CD4-positive, alpha-beta T cell treated with Interleukin-6 for 4 hours (primary cell): ENCODE data around the gene PPCS.
"Not testable (repeated sequence)": the region's sequence is repeated elsewhere in the genome, so short reads cannot be mapped to it uniquely, and the experiment has no call there.

Experiments used
- DNase-seq: peaks from one replicate; pipeline ENCODE4 v3.0.0-alpha.2; 2020; ENCODE audit warnings: mixed read lengths

Gene PPCS

DNA sequence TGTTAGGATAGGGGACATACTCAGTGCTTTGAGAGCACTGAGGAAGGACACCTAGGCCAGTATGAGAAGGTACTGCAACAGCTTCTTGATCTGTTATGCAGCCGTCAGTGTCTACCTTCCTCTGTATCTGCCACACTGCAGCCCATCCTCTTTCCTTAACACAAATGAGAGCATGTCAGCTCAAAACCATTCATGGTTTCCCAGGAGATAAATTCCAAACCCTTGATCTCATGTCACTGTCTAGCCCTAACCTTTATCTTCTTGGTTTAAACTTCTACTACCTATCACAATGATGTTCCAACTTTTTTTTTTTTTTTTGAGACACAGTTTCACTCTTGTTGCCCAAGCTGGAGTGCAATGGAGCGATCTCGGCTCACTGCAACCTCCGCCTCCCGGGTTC is 1.9 kb upstream of the PPCS start:
- DNase-seq, result no peak

DNA sequence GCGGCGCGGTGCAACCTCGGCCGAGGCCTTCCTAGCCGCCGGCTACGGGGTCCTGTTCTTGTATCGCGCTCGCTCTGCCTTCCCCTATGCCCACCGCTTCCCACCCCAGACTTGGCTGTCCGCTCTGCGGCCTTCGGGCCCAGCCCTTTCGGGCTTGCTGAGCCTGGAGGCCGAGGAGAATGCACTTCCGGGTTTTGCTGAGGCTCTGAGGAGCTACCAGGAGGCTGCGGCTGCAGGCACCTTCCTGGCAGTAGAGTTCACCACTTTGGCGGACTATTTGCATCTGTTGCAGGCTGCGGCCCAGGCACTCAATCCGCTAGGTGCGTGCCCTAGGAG is 379 bp downstream of the PPCS start:
- DNase-seq, result peak; percentile 71

DNA sequence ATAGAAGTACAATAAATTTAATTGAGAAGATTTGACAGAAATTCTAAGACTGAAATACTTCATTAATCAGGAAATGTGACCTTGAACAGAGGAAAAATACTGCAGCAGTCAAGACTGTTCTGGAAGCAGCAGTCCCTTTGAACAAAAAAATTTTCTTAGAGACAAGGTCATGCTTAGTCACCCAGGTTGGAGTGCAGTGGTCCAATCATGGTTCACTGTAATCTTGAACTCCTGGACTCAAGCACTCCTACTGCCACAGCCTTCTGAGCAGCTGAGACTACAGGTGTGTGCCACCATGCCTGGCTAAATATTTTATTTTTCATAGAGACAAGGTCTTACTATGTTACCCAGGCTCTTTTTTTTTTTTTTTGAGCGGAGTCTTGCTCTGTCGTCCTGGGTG is 4.9 kb downstream of the PPCS start:
- DNase-seq, result no peak

DNA sequence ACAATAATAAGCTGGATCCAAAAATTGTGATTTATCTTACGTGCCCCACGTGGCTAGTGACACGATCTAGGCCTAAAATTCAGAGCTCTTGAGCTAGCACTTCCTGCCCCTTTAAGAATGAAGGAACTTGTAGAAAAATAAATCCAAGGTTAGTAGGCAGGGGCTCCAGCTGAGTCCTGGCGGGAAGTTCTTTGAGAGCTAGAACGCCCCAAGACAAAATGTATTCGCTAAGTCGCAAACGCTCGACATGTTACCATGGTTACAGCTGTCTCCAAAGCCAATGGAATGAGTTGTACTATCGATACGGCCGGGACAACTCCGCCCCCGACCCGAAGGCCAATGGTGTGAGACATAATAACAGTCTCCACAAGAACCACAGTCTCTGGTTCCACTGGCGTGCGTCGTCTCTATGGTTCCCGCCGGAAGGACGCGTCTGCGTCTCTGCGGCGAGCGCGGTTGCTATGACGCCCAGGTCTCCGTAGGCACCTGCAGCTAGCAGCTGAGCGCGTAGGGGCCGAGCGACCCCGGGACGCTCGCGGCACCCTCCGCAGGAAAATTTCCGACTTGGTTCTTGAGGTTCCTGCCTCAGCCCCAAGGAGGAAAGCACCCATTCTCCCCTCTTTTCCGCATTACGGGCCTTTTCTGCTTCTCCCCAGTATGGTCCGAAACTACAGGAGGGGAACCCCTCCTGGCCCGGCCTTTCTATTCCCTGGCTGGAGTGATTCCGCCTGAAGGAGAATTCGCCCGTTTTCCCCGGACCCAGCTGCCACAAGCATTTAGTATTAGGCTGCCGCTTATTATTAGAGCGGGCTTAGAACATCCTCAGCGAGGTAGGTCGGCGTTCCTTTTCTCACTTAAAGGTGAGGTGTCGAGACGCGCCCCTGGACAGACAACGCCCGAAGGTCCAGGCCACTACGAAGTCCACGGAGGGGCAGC is 6.8 kb downstream of the PPCS start, which contains the start of gene CCDC30:
Gene CCDC30 (plus strand): TSS at position 459 of the 936 bp plus-strand sequence. CDS start 17,266 bp downstream, outside the sequence.
- DNase-seq, result peak; percentile 97

DNA sequence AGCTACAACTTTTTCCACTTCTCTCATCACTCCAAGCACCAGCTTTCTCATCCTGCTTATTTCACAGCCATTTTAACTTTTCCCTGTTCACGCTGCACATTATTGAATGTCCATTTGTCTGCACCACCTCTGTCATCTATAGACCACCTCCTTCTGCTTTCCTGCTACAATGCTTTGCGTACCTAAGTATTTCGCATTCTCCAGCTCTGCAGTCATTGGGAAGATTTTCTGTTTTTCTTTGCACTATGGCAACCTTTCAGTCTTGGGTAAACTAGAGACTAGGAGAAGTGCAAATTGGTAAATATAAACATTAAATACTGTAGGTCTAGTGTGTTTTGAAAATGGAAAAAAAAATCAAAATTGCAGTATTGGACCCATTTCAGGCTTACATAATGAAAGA is 7.6 kb downstream of the PPCS start:
- no peak for DNase-seq

DNA sequence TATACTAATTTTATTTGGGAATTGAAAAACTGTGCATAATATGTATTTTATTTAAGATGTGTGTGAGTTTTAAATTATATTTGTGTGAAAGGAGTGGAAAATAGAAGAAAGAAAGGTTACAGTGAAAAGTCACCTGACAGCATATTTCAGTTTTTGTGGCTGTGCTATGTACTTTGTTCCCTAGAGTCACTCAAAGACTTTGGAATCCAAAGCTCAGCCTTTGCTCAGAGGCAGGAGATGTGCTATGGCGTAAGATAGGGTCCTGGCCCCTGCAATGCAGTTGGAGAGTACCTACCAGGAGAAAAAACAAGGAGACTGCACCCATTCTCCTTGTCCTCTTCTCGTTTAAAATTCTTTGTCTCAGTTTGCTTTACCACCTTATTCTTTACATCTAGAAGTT is 9.7 kb downstream of the PPCS start:
- no peak for DNase-seq

DNA sequence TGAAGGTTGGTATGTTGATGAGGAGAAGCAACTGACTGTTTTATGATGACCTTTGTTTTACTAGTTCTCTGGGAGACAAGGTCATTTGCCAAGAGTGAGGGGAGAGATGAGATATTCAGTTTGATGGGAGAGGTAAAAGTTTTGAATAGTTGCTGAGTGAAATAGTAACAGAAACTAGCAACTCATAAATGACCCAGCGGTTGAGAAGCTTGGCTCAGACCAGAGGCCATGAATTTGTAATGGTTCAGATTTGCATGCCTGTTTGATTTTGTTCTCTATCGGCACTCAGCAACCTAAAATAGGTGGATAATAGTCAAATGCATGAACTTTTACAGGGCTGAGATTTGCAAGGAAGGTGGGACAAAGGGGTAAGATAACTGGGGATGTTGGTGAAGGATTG is 13.4 kb downstream of the PPCS start:
- no peak for DNase-seq

DNA sequence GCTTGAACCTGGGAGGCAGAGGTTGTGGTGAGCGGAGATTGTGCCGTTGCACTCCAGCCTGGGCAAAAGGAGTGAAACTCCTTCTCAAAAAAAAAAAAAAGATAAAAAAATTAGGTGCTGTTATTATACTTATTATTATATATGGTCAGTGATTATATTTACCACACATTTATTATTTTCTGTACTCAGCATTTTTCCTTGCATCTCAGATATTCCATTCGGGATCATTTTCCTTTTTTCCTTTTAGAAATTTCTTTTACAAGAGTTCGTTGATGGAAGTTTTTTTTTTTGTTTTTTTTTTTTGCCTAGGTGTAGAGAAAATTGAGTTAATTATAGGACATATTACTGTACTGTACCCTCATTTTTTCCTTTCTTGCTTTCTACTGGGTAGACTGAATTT is 20.3 kb downstream of the PPCS start:
- DNase-seq, result no peak

DNA sequence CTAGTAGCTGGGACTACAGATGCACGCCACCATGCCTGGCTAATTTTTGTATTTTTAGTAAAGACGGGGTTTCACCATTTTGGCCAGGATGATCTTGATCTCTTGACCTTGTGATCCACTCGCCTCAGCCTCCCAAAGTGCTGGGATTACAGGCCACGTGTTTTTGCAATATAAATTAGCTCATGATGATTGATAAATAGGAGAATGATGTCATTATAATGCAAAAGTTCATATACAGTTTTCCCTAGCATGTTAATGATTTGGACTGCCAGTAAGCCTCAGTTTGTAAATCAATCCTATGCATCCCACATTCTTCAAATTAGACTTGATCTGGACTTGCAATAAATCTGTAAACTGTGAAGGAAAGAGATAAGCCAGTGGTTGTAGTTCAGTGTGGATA is 21.0 kb downstream of the PPCS start:
- DNase-seq, result not testable (repeated sequence)

DNA sequence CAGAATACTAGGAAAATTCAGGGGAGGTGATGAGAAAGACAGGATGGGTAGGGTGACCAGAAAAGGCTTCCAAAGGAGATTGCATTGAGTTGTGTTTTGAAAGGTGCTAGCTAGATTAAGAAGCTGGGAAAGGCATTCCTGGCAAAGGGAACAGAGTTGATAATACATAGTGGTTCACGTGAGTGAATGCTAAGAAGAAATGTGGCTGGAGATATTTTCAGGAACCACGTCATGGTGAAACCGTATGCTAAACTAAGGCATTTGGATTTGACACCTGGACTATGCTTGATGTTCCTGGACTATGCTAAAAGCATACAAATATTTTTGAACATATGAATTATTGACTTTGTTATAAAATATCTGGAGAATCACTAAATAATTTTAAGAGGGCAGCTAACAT is 21.4 kb downstream of the PPCS start:
- DNase-seq, result no peak

DNA sequence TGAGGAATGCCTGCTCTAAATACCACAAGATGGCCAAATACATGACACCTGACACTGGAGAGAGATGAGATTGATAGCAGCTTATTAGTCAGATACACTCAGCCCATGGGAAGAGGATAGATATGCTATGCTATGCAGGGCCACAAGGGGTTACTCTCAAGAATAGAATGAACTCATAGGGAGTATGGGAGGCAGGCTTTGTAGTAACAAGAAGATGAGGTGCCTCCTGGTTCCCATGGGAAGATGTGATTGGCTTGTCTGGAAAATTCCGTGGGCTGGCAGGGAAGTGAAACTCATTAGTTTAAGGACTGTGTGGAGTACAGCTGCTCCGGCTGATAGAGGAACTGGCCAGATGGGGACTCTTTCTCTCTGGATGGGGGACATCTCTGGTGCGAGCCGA is 23.3 kb downstream of the PPCS start:
- no peak for DNase-seq

DNA sequence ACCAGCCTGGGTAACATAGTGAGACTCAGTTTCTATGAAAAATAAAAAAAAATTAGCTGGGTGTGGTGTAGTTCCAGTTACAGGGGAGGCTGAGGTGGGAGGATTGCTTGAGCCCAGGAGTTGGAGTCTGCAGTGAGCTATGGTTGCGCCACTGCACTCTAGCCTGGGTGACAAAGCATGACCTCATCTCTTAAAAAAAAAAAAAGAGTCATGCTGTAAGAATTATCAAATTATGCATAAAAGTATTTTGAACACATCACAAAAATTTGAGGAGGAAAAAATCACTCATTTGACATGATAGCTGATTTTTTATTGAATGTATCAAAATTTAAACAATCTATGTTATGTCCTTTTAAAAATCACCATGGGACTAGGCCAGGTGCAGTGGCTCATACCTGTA is 24.6 kb downstream of the PPCS start:
- DNase-seq, result no peak

DNA sequence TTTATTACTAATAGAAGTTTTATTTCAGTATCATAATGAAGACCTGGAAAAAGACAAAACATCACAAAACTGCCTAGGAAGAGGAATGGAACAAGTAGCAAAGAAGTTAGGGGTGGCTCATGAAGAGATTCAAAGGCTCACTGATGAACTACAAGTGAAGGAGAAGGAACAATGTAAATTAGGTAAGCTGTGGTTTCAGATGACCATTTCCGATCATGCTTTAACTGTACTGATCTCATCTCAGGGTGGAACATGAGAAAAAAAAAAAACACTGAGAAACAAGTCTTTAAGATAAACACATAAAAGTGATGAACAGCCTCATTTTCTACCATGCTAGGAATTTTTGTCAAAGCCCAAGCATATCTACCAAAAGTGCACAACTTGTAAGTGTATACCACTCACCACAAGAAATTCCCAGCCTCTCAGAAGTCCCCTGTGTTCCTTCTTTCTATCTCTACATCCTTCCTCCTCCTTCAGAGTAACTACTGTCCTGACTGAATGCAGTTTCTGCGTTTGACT is 26.4 kb downstream of the PPCS start:
- DNase-seq, result no peak

DNA sequence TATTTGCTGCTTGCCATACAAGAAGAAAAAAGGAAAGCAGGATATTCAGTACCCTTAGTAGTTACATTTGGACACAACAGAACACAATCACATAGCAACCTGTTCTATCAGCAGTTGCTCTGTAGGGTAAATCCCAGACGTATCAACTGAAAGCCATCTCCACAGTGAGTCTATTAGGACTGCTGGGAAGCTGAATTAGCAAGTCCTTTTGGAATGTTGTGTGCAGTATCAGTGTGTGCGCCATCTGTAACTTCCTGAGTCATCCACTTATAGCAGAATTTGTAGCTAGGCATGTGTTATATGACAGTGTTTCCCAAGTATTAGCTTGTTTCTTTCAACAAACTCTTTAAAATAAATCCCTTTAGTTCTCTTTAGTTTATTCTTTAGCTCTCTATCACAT is 28.0 kb downstream of the PPCS start:
- no peak for DNase-seq

DNA sequence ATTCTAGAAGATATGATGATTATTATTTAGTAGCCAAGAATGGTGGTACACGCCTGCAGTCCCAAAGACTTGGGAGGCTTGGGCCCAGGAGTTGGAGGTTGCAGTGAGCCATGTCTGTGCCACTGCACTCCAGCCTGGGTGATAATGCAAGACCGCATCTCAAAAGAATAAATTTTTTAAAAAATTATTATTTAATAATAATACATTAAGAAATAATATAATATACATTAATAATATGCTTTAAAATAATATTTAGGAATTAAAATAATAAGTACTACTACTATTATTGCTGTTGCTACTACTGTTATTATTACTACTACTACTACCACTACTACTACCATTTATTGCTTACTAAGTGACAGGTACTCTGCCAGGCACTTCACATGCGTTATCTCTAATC is 33.9 kb downstream of the PPCS start:
- no peak for DNase-seq

DNA sequence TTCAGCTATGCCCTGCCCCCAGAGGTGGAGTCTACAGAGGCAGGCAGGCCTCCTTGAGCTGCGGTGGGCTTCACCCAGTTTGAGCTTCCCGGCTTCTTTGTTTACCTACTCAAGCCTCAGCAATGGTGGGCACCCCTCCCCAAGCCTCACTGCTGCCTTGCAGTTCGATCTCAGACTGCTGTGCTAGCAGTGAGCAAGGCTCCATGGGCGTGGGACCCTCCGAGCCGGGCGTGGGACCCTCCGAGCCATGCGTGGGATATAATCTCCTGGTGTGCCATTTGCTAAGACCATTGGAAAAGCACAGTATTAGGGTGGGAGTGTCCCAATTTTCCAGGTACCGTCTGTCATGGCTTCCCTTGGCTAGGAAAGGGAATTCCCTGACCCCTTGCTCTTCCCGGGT is 45.7 kb downstream of the PPCS start:
- not testable (repeated sequence) for DNase-seq

DNA sequence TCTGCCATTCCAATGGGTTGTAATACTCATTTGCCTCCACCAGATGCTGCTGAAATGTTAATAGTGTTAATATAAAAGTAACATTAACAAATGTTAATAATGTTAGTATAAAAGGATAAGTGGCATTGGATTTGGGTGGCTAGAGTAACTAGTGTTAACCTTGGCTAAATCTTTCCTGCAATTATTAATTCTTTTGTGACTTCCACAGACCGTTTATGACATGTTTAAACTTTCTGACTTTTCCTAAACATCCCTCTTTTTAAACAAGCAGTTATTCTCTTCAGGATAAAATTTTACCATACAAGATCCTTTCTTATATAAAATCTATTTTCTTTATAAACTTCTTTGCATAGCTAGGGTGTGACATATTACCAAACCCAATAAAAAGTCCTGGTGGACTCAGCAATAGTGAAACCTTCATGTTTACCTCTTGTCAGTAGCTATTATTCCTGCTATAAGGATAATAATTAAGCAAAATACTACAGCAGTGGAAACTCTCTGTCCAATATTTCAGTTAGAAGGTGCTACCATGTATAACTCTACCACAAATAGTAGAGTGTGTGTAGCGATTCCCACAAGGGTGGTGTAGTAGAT is 48.3 kb downstream of the PPCS start:
- no peak for DNase-seq

DNA sequence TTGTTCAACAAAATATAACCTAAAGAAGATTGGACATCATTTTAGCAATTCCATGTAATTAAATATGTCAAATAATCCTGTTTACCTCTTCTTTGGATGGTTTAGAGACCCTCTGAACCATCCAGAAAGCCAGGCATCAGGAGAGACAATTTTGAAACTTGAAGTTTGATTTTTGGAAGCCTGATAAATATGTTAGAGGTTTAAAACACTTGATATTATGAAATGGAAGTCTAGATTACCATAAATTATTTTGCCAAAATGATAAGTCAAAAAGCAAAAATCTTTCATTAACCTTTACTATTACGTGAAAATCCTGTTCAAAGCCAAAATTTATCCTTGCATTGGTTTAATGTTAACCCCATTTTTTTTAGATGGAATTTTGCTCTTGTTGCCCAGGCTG is 50.2 kb downstream of the PPCS start:
- no peak for DNase-seq
